OCI-LY3 (cell line): ENCODE measurements around the gene SCYGR2.

Source experiments
- CTCF ChIP-seq: fragments of 200-600, 300-600 bp; sonication (generic); IDR thresholded peaks from 2 replicates; pipeline ENCODE4 v1.5.1; 2014; ENCODE audit warnings: antibody characterized with exemption, low read length, low read depth
- EZH2phosphoT487 ChIP-seq: fragments of 200-600 bp; shearing (Covaris generic); IDR thresholded peaks from 2 replicates; pipeline ENCODE4 v1.6.1; 2018; ENCODE audit warnings: antibody characterized with exemption, mixed run types, low read depth

DNA sequence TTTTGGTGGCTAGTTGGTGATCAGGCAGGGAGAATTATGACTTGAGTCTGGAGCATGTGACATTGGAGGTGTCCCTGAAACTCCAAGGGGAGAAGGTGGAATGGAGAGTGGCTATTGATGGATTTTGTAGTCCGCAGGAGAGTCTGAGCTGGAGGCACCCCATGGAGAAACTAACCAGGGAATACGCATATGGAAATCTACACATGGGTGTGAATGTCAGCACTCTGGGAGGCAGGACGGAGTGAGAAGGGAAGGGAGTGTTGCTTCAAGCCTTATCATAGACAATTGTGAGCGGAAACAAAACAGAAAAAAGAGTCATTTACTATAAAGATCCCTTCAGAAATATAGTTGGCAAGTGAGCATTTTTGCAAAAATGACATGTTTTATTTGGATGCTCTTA, 17.9 kb downstream of the SCYGR2 start:
- TF ChIP-seq CTCF, result no peak
- TF ChIP-seq EZH2phosphoT487, result no peak
